NCI-H748 treated with DMSO at 0.1 percent for 48 hours (cell line): Measurements from ENCODE around the gene BZW1.

ENCODE experiments used
- DNase-seq: peaks from one replicate; lab custom pipeline; 2025; lab: John Stamatoyannopoulos, UW

BZW1 gene

DNA sequence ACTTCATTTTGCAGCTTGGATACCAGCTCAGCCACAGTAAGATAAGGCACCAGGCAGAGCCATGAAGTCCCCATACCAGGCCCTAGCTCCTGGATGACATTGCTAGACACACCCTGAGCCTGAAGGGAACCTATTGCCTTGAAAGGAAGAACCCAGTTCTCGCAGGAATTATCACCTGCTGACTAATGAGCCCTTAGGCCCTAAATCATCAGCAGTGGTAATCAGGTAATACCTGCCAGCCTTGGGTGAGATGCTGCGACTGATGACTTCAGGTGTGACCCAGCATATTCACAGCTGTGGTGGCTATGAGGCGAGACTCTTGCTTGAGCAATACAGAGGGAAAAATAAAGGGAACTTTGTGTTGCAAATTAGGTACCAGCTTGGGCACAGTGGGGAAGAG lies 27.8 kb downstream of the BZW1 start:
- no peak for DNase-seq

GRCh38 chr2:200843993-200844948 lies 32.6 kb downstream of the BZW1 start:
- DNase-seq = no peak

DNA sequence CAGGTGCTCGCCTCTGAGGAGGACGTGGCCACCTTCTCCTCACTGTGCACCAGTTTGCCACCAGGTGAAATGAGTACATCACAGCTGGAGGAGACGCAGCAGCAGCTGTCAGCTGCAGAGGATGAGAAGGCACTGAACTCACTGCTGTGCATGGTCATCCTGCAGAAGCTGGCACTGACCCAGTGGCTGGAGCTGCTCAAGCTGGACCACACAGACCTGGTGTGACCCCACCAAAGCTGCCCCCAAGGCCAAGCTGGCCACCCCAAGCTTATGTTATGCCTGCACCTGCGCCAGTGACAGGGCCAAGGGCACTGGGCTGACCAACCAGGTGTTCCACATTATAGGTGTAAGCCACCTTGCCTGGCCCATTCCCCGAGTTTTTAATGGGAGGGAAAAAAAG lies 33.5 kb downstream of the BZW1 start:
- no peak for DNase-seq

GRCh38 chr2:200845669-200846325 lies 34.1 kb downstream of the BZW1 start:
- no peak for DNase-seq

DNA sequence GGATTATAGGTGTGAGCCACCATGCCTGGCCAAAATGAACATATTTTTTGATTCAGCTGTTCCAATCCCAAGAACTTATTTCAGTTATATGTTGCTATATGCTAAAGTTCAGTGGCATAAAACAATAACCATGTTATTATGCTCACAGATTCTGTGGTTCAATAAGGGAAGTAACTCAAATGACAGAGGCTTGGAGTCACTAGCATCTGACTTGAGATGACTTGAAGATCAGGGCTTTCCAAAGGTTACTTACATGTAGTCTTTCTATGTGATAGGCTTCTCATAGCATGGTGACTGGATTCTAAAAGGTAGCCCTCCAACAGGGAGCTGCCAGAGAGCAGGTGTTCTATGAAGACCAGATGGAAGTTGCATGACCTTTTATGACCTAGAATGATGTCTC lies 35.6 kb downstream of the BZW1 start:
- no peak for DNase-seq

GRCh38 chr2:200847939-200848338 lies 36.2 kb downstream of the BZW1 start:
- no peak for DNase-seq

- no peak for DNase-seq
These were observed 39.0 kb downstream of the BZW1 start for GRCh38 chr2:200850512-200851256.

GRCh38 chr2:200851398-200852248 lies 39.9 kb downstream of the BZW1 start:
- no peak for DNase-seq

DNA sequence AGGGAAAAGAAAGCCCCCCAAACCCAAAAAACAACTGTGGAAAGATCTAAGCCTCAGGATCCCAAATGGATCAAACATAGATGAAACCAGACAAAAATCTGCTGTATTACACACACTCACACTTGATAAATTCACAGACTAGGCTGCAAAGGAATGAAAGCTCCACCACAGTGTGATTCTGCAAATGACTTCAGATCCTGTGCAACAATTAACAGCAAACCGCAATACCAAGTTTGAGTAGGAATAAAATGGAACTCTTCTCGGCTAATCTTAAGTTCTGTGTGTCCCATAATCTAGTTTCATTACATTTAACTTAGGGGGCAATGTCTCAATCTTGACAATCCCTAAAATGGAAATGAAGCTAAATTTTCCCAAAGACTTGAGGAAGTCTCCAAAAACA lies 40.9 kb downstream of the BZW1 start:
- no peak for DNase-seq

GRCh38 chr2:200856806-200857205 lies 45.1 kb downstream of the BZW1 start:
- DNase-seq = no peak

DNA sequence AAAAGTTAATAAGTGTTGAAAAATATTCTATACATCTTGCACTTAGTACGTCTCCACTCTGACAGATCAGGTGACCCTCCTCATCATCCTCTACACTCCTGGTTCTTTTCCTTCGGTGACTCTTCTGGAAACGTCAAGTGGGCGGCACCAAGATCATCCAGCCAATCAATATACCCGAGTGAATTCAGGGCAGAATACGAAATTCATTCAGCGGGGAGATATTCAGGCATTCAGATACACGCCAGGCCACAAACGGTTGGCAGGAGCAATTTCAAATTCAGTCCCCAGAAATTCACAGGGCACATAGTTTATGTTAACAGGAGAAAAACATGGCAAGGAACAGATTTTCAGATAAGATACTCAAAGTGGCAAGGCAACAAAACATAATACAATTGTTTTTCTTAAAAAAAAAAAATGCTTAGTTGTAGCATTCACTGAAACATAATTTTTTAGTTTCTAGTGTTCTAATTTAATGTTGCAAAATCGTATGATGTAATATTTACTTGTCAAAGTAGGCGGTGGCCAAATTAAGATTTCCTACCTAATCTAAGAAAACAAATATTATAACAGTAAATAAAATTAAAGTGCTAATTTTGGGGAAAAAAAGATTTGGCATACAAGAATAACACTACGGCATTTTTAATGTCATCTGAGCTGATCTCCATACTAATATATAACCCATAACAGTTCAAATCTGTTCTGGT lies 48.5 kb downstream of the BZW1 start:
- no peak for DNase-seq

DNA sequence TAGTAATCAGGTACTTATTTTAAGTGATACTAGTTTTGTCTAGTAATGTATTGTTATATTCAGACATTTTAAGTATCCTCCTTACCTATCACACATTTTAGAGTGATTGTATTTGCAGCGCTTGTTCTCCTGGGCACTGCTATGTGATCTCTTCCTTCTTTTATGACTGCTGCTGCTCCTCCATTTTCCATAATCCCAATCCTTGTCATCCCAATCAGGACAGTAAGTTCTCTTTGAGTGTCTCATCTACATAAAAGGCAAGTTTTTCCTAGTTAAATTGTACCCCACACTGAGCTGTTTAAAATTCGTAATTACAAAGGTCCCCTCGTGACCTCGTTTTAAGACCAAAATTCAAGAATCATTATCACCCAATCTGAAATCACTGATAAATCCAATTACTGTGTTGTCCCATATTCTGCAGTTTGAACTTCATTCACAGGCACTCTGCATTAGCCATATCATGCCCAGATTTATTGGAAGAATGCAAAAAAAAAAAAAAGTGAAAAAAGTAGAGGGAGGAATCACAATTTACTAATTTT lies 50.0 kb downstream of the BZW1 start:
- DNase-seq = no peak

- peak; percentile 18 for DNase-seq
These were observed 50.9 kb downstream of the BZW1 start for GRCh38 chr2:200862532-200863000.

- peak; percentile 42 for DNase-seq
These were observed 52.1 kb downstream of the BZW1 start for GRCh38 chr2:200863782-200864175.

GRCh38 chr2:200864176-200865034 lies 52.7 kb downstream of the BZW1 start, which contains the start of gene CLK1:
Gene CLK1 (minus strand): TSS chr2:200864658. CDS start chr2:200861862, 2,796 bp downstream.
- DNase-seq = peak; percentile 84

DNA sequence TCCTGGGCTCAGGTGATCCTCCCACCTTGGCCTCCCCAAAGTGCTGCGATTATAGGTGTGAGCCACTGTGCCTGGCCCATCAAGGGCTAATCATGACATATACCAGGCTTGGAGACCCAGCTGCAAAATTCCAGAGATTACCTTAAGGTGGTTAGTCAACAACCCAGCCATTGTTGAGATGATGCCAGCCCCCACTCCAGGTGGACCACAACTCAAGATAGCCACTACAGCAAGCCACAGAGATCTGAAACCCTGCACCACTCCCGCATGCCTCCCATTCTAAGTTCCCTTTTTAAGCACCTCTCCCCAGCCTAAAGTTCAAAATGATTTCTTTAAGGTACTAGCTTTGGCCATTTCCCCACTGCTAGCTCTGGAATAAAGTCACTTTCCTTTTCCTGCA lies 57.3 kb downstream of the BZW1 start:
- no peak for DNase-seq

DNA sequence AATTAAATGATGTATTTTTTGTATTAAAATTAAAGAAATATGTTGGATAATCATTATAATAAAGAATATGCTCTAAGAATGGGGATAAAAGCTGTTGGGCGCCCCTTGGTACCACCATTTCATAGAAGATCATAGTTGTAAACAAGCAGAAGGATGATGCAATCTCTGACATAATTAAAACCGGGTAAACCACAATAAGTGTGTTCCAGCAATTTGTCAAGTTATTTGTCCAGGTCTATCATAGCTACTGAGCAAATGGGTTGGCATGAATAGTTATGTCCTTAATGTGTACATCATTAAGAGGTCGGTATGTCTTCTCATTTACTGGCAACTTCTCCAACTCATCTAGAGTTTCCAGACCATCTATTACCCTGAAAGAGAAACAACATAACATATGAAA lies 59.4 kb downstream of the BZW1 start:
- no peak for DNase-seq

DNA sequence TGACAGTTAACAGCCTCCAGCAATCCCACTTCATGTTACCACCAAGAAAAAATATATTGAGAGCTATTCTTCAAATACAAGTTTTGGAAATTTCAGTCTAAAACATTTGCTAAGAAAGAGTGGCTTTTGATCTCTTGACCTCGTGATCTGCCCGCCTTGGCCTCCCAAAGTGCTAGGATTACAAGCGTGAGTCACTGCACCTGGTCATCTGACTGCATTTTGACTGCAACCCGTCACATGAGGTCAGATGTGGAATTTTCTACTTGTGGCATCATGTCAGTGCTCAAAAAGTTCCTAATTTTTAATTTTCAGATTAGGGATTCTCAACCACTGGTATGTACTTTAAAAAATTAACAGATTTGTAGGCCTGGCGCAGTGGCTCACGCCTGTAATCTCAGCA lies 61.9 kb downstream of the BZW1 start:
- no peak for DNase-seq
